Heart left ventricle (tissue), 13 donors: ENCODE results near the gene DHPS.

Source experiments
- POLR2A ChIP-seq, 2 donors: fragments of 450-650 bp; IDR thresholded peaks; one replicate each; pipeline ENCODE4 v1.6.1; 2017; ENCODE audit warnings: antibody characterized with exemption in 2 of 2, mild to moderate bottlenecking in 2 of 2, moderate library complexity in 2 of 2
- TF ChIP-seq, protein P1 (sequence below), 12 donors: fragments of 200-600 bp; sonication (generic) in 4 of 12; IDR thresholded peaks; one replicate each; pipeline versions ENCODE4 v1.5.0 to v1.8.0; 2018 to 2022; ENCODE audit warnings: antibody characterized with exemption in 12 of 12, mild to moderate bottlenecking in 5 of 12
- donor health status: ischemic (EF 13 %, LVEDD 7.1; RV severe dilation, severe dysfunction).
- donor health status: DM: no; HTN: yes; CAD: no.
- donor health status: DM: no; HTN: no; CAD: no.
- donor health status: ischemic (EF 25% LVEDD 6.9; RV normal size, moderate dysfunction).
- donor health status: ischemic (EF 25% LVEDD 5.7; RV mildly dilated, moderate dysfunction).
- donor health status: ischemic (EF 35%, LVEDD 5.7; RV mildly dilated, moderate dysfunction).
- donor health status: nonischemic (EF 11% LVEDD 7.7; RV severe dilation, severe dysfunction).
- donor health status: DM: yes; HTN: yes; CAD: no.
- donor health status: PGD.
- donor health status: ischemic (EF 29% LVEDD 5.4; RV normal size, mild dysfunction).
- donor health status: nonischemic (EF 23%, LVEDD 6.1; RV moderate dilation, normal function).

DNA sequence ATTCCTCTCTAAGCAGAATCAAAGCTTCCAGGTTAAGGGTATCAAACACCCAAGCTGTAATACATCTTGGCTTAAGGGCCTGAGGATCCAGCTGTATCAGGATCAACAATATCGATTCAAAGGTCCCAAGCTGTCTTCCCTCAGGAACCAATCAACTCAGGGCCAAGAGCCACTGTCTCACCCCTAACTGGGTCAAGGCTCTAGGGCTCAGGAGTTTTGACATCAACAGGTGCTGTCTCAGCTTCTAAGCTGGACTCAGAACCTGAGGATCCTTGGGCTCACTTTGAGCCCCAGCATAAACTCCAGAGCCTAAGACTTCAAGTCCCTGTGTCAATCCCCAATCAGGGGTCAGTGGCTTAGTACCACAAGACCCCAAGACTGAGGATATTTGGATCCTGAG, 13.8 kb upstream of the DHPS start:
- TF ChIP-seq, protein P1, sequence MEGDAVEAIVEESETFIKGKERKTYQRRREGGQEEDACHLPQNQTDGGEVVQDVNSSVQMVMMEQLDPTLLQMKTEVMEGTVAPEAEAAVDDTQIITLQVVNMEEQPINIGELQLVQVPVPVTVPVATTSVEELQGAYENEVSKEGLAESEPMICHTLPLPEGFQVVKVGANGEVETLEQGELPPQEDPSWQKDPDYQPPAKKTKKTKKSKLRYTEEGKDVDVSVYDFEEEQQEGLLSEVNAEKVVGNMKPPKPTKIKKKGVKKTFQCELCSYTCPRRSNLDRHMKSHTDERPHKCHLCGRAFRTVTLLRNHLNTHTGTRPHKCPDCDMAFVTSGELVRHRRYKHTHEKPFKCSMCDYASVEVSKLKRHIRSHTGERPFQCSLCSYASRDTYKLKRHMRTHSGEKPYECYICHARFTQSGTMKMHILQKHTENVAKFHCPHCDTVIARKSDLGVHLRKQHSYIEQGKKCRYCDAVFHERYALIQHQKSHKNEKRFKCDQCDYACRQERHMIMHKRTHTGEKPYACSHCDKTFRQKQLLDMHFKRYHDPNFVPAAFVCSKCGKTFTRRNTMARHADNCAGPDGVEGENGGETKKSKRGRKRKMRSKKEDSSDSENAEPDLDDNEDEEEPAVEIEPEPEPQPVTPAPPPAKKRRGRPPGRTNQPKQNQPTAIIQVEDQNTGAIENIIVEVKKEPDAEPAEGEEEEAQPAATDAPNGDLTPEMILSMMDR (IDR thresholded peaks at IDR 0.05), result no peak
- no peak for TF ChIP-seq POLR2A (IDR thresholded peaks at IDR 0.05)
